Fibroblast of the conjunctiva (primary cell): ENCODE results near the gene HHAT.
"Not testable (repeated sequence)": the region's sequence is repeated elsewhere in the genome, so short reads cannot be mapped to it uniquely, and the experiment has no call there.

Experiments
- DNase-seq: peaks from one replicate; pipeline ENCODE4 v3.0.0-alpha.2; 2010; ENCODE audit warnings: low read depth

HHAT gene

GRCh38 chr1:210313921-210314320, 14.8 kb upstream of the HHAT start:
- no peak for DNase-seq

GRCh38 chr1:210315529-210315928, 13.2 kb upstream of the HHAT start:
- no peak for DNase-seq

- no peak for DNase-seq
Observed at GRCh38 chr1:210321131-210321530, 7.6 kb upstream of the HHAT start.

- DNase-seq, result no peak
Observed at GRCh38 chr1:210321552-210321951, 7.2 kb upstream of the HHAT start.

GRCh38 chr1:210323957-210324356, 4.7 kb upstream of the HHAT start:
- DNase-seq, result no peak

GRCh38 chr1:210325026-210325670, 3.6 kb upstream of the HHAT start:
- DNase-seq, result no peak

GRCh38 chr1:210328032-210328745, 513 bp upstream of the HHAT start:
- DNase-seq, result no peak

GRCh38 chr1:210330279-210330866, 1.7 kb downstream of the HHAT start:
- DNase-seq, result no peak

- DNase-seq, result no peak
Observed at GRCh38 chr1:210332233-210332632, 3.5 kb downstream of the HHAT start.

- DNase-seq, result no peak
Observed at GRCh38 chr1:210332719-210333398, 4.2 kb downstream of the HHAT start.

GRCh38 chr1:210335001-210335400, 6.3 kb downstream of the HHAT start:
- DNase-seq, result no peak

- no peak for DNase-seq
Observed at GRCh38 chr1:210336362-210336761, 7.7 kb downstream of the HHAT start.

GRCh38 chr1:210339500-210339899, 10.8 kb downstream of the HHAT start:
- no peak for DNase-seq

GRCh38 chr1:210340311-210340710, 11.6 kb downstream of the HHAT start:
- no peak for DNase-seq

GRCh38 chr1:210340841-210341240, 12.1 kb downstream of the HHAT start:
- no peak for DNase-seq

GRCh38 chr1:210342986-210343780, 14.5 kb downstream of the HHAT start:
- no peak for DNase-seq

GRCh38 chr1:210344706-210345105, 16.0 kb downstream of the HHAT start:
- DNase-seq, result no peak

- no peak for DNase-seq
Observed at GRCh38 chr1:210347112-210347511, 18.4 kb downstream of the HHAT start.

GRCh38 chr1:210351496-210351895, 22.8 kb downstream of the HHAT start:
- no peak for DNase-seq

- no peak for DNase-seq
Observed at GRCh38 chr1:210352575-210352974, 23.9 kb downstream of the HHAT start.

- not testable (repeated sequence) for DNase-seq
Observed at GRCh38 chr1:210354305-210354704, 25.6 kb downstream of the HHAT start.

GRCh38 chr1:210358626-210359025, 29.9 kb downstream of the HHAT start:
- DNase-seq, result no peak
